ENCODE measurements around the gene CLTCL1. TPM values are rescaled to one million over a fixed set of nuclear protein-coding genes. Genes with fewer than 3 reads are reported as not detected.

The CLTCL1 gene
- total and polyA plus RNA-seq, 9 of the 15 experiments (the other 6 are each of a cell fraction or from before 2014, with no cell fraction given) = 1.1 to 11.7 (median 5.0) TPM

- TF ChIP-seq GTF3C2 (IDR thresholded peaks at IDR 0.05; ENCODE audit: borderline replicate concordance, extremely low read depth, insufficient read length) (no peak), ZBTB43 (CRISPR knock-in tag; IDR thresholded peaks at IDR 0.05) (peak; percentile 53; the same call in 1 of the 2 replicates), KDM1A (IDR thresholded peaks at IDR 0.05) (peak in 1 of 2 experiments; percentile 38; a peak in 1 of 4 replicates), MED1 (CRISPR knock-in tag; IDR thresholded peaks at IDR 0.05; ENCODE audit: borderline replicate concordance) (no peak), ZNF280A (IDR thresholded peaks at IDR 0.05; ENCODE audit: low read depth, partially characterized antibody) (peak; percentile 98), PBX2 (CRISPR knock-in tag; IDR thresholded peaks at IDR 0.05; ENCODE audit: low read depth) (no peak), PBX2 (tag; conservative IDR thresholded peaks at IDR 0.05; ENCODE audit: low read depth) (no peak), DIDO1 (tag; IDR thresholded peaks at IDR 0.05; ENCODE audit: low read depth) (no peak), E2F8 (IDR thresholded peaks at IDR 0.05; ENCODE audit: low read depth, partially characterized antibody) (no peak), ZNF696 (CRISPR knock-in tag; conservative IDR thresholded peaks at IDR 0.05) (no peak), PTRF (tag; IDR thresholded peaks at IDR 0.05) (no peak), ZNF639 (CRISPR knock-in tag; conservative IDR thresholded peaks at IDR 0.05 in 1 of 2, IDR thresholded peaks at IDR 0.05 in 1 of 2) (peak in 1 of 2 experiments; percentile 25; a peak in 1 of 4 replicates)
Observed at GRCh38 chr22:19266547-19267086, 24.9 kb downstream of the CLTCL1 start (continued).
